Measurements from ENCODE around the gene CCND3.

CCND3 gene

GRCh38 chr6:41941280-41942066 is at the start of gene CCND3:
TSS of gene CCND3 (minus strand) at chr6:41941808. CDS start at chr6:41941649, 159 bp downstream.
- DNase-seq, result peak; percentile 95

DNA sequence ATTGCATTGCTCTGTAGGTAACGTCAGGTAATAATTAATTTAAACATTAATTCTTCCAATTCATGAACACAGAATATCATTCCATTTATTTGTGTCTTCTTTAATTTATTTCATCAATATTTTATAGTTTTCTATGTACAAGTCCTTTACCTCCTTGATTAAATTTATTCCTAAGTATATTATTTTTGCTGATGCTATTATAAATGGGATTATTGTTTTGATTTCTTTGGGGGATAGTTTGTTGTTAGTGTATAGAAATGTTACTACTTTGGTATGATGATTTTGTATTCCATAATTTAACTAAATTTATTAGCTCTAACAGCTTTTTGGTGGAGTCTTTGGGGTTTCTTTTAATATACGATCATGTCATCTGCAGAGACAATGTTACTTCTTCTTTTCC is 44.7 kb upstream of the CCND3 start:
- DNase-seq, result no peak

GRCh38 chr6:41984623-41985022 is 43.0 kb upstream of the CCND3 start:
- no peak for DNase-seq

- peak; percentile 55 for DNase-seq
Observed at GRCh38 chr6:41976794-41977484, 35.3 kb upstream of the CCND3 start.

- DNase-seq, result no peak
Observed at GRCh38 chr6:41975276-41975675, 33.7 kb upstream of the CCND3 start.

- no peak for DNase-seq
Observed at GRCh38 chr6:41974281-41974825, 32.7 kb upstream of the CCND3 start.

GRCh38 chr6:41972826-41973225 is 31.2 kb upstream of the CCND3 start:
- no peak for DNase-seq

DNA sequence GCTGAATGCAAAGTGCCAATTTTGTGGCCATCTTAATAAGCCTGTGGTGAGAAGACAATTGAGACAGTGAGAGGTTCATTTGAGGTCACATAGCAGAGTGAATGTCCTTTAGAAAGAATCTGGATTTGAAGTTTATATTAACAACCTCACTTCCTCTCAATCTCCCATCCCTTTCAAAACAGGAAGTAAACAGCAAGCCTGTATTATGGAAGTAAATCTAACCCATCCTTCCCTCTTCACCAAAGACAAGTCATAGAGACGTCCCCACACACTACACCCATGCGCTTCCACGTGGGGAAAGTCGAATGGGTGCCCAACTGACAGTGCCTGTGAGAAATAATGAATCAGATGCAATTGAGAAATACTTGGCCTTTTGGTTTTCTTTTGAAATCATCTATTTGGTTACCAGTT is 28.8 kb upstream of the CCND3 start:
- DNase-seq, result peak; percentile 79

- no peak for DNase-seq
Observed at GRCh38 chr6:41967312-41968287, 26.0 kb upstream of the CCND3 start.

- DNase-seq, result no peak
Observed at GRCh38 chr6:41966961-41967311, 25.3 kb upstream of the CCND3 start.

- no peak for DNase-seq
Observed at GRCh38 chr6:41966214-41966920, 24.8 kb upstream of the CCND3 start.

GRCh38 chr6:41965429-41966213 is 24.0 kb upstream of the CCND3 start:
- no peak for DNase-seq

- peak; percentile 37 for DNase-seq
Observed at GRCh38 chr6:41964201-41964887, 22.7 kb upstream of the CCND3 start.

GRCh38 chr6:41963371-41963770 is 21.8 kb upstream of the CCND3 start:
- no peak for DNase-seq

- no peak for DNase-seq
Observed at GRCh38 chr6:41960028-41960427, 18.4 kb upstream of the CCND3 start.

DNA sequence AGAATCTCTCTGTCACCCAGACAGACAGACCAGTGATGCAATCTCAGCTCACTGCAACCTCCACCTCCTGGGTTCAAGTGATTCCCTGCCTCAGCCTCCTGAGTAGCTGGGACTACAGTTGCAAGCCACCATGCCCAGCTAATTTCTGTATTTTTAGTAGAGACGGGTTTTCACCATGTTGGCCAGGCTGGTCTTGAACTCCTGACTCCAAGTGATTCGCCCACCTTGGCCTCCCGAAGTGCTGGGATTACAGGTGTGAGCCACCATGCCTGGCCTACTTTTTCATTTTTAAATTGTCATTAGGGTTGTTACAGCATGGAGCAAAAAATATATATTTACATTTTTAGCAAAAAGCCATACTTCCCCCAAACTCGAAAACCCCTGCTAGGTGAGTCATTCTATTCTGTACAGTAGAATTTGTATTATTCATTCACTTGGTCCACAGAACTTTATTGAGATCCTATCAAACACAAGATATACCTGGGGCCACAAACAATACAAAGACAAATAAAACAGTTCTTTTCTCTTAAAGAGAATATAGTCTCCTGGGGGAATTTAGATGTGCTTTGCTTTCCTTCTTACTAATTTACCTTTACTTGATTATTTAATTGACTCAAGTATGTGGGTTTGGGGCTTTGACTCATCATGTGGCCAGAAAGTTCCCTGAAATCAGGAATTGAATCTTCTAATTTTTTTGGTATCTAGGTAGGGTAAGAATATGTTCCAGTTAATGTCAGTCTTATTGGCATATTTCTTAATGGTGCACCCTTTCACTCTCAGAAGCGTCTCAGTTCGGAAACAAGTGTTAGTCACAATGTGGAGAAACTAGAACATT is 16.6 kb upstream of the CCND3 start:
- DNase-seq, result peak; percentile 54

GRCh38 chr6:41957117-41957516 is 15.5 kb upstream of the CCND3 start:
- DNase-seq, result no peak

DNA sequence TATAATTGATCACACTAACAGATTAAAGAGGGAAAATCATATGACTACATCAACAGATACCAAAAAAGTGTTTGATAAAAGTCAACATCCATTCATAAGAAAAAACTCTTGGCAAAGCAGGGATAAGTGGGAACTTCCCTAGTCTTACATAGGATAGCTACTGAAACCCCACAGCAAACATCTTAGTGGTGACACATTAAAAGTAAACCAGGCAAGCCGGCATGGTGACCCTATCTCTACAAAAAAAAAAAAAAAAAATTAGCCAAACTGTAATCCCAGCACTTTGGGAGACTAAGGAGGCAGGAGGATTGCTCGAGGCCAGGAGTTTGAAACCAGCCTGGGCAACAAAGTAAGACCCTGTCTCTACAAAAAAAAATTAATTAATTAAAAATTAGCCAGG is 13.8 kb upstream of the CCND3 start:
- no peak for DNase-seq

- no peak for DNase-seq
Observed at GRCh38 chr6:41954668-41955067, 13.1 kb upstream of the CCND3 start.

Data from activated CD4-positive, alpha-beta T cell treated with anti-CD3 and anti-CD28 coated beads for 48 hours (primary cell).